Measurements from ENCODE around the gene FAM53B.

GRCh38 chr10:124603376-124604213 is 140.6 kb downstream of the FAM53B start:
- TF ChIP-seq CTCF (IDR thresholded peaks at IDR 0.05) (no peak), POLR2A (IDR thresholded peaks at IDR 0.05) (no peak)

All from Peyer's patch (tissue), 4 donors.